GM23338 (cell line): Measurements from ENCODE around the gene TLE2. TPM values are rescaled to one million over a fixed set of nuclear protein-coding genes. Genes with fewer than 3 reads are reported as not detected.

Experiments used
- ATAC-seq: fragments of 200-7000 bp; cut with Tn5 transposase; 3 replicates; pipeline ENCODE4 v1.9.1; 2020
- DNase-seq: peaks from one replicate; pipeline ENCODE4 v3.0.0-alpha.2; 2015; ENCODE audit warnings: low spot score
- H2AFZ ChIP-seq: fragments of 200-600 bp; sonication (generic); 2 replicates; pipeline ENCODE4 v1.8.0; 2016; ENCODE audit warnings: antibody characterized with exemption, mild to moderate bottlenecking, moderate library complexity
- H3F3A ChIP-seq: fragments of 200-600 bp; sonication (generic); replicated peaks from 2 replicates; pipeline ENCODE4 v1.8.0; 2017; ENCODE audit warnings: antibody characterized with exemption, mixed run types, low read depth
- H3K27ac ChIP-seq: fragments of 200-600 bp; sonication (generic); 2 replicates; pipeline ENCODE4 v1.6.1; 2016; ENCODE audit warnings: low read depth
- H3K27me3 ChIP-seq: fragments of 200-600 bp; sonication (generic); 2 replicates; pipeline ENCODE4 v1.8.0; 2016; ENCODE audit warnings: mild to moderate bottlenecking, mixed run types, moderate library complexity; ENCODE audit not compliant: insufficient read depth
- H3K36me3 ChIP-seq: fragments of 200-600 bp; sonication (generic); 2 replicates; pipeline ENCODE4 v1.8.0; 2016; ENCODE audit warnings: mild to moderate bottlenecking; ENCODE audit not compliant: insufficient read depth
- H3K4me1 ChIP-seq: fragments of 200-600 bp; sonication (generic); 2 replicates; pipeline ENCODE4 v1.8.0; 2016; ENCODE audit warnings: mild to moderate bottlenecking, moderate library complexity; ENCODE audit not compliant: insufficient read depth
- H3K4me2 ChIP-seq: fragments of 200-600 bp; sonication (generic); 2 replicates; pipeline ENCODE4 v1.7.1; 2017; ENCODE audit warnings: mixed run types
- H3K4me3 ChIP-seq: fragments of 200-600 bp; sonication (generic); 2 replicates; pipeline ENCODE4 v1.6.1; 2016; ENCODE audit warnings: mixed run types
- H3K79me2 ChIP-seq: fragments of 200-600 bp; sonication (generic); replicated peaks from 2 replicates; pipeline ENCODE4 v1.8.0; 2017; ENCODE audit warnings: mild to moderate bottlenecking; ENCODE audit not compliant: insufficient read depth
- H3K9me2 ChIP-seq: fragments of 200-600 bp; sonication (generic); 2 replicates; pipeline ENCODE4 v1.8.0; 2017; ENCODE audit not compliant: insufficient read depth
- H4K20me1 ChIP-seq: fragments of 200-600 bp; sonication (generic); replicated peaks from 2 replicates; pipeline ENCODE4 v1.8.0; 2017; ENCODE audit warnings: mild to moderate bottlenecking; ENCODE audit not compliant: insufficient read depth
- H3K27ac Mint-ChIP-seq: 2 replicates; pipeline ENCODE4 v1.8.0; 2020; ENCODE audit warnings: inconsistent platforms, mild to moderate bottlenecking, moderate library complexity, mixed read lengths
- H3K27me3 Mint-ChIP-seq: 3 replicates; pipeline ENCODE4 v1.8.0; 2022; ENCODE audit warnings: low read depth, mild to moderate bottlenecking, moderate library complexity, mixed read lengths, inconsistent platforms; ENCODE audit not compliant: insufficient read depth, poor library complexity
- H3K36me3 Mint-ChIP-seq: 3 replicates; pipeline ENCODE4 v1.8.0; 2021; ENCODE audit warnings: low read depth, mild to moderate bottlenecking, inconsistent platforms, moderate library complexity, mixed read lengths
- H3K4me1 Mint-ChIP-seq: 3 replicates; pipeline ENCODE4 v1.8.0; 2020; ENCODE audit warnings: mild to moderate bottlenecking, inconsistent platforms, mixed read lengths
- H3K4me3 Mint-ChIP-seq: 3 replicates; pipeline ENCODE4 v1.8.0; 2021; ENCODE audit warnings: moderate library complexity, mild to moderate bottlenecking, inconsistent platforms, mixed read lengths
- H3K9me3 Mint-ChIP-seq: 3 replicates; pipeline ENCODE4 v1.8.0; 2020; ENCODE audit warnings: moderate library complexity, mild to moderate bottlenecking, inconsistent platforms, mixed read lengths
- CREB1 ChIP-seq: fragments of 250-450 bp; sonication (Bioruptor Pico); IDR thresholded peaks from 2 replicates; pipeline ENCODE4 v1.5.0; 2020; ENCODE audit warnings: low read depth, mild to moderate bottlenecking, moderate library complexity
- EZH2phosphoT487 ChIP-seq: fragments of 200-600 bp; sonication (generic); IDR thresholded peaks from one replicate; pipeline ENCODE4 v1.8.1; 2018; ENCODE audit warnings: antibody characterized with exemption; ENCODE audit not compliant: unreplicated experiment
- NANOG ChIP-seq: IDR thresholded peaks from 2 replicates; pipeline ENCODE4 v1.6.1; 2016; ENCODE audit warnings: antibody characterized with exemption, borderline replicate concordance
- POLR2AphosphoS5 ChIP-seq: IDR thresholded peaks from 2 replicates; pipeline ENCODE4 v1.6.1; 2016; ENCODE audit warnings: antibody characterized with exemption, low read depth
- STAT1 ChIP-seq: IDR thresholded peaks from one replicate; pipeline ENCODE4 v1.6.1; 2016; ENCODE audit warnings: antibody characterized with exemption; ENCODE audit not compliant: unreplicated experiment
- ZNF114 ChIP-seq: fragments of 250-450 bp; sonication (Bioruptor Pico); IDR thresholded peaks from 2 replicates; pipeline ENCODE4 v1.5.0; 2020; ENCODE audit warnings: mild to moderate bottlenecking, moderate library complexity
- ZNF331 ChIP-seq: fragments of 250-450 bp; sonication (Bioruptor Pico); IDR thresholded peaks from 2 replicates; pipeline ENCODE4 v1.5.0; 2020; ENCODE audit warnings: low read depth, mild to moderate bottlenecking, moderate library complexity
- polyA plus RNA-seq: library from polyadenylated mRNA; unstranded; fragments of >200 nt; fragmentation: Nextera tagmentation; extraction: Ambion mirVana; gene quantifications from 2 replicates; pipeline ENCODE4 v1.2.1, GENCODE V29; 2016
- total RNA-seq: library from RNA; depleted of rRNA; stranded (reverse); fragments of >200 nt; shearing (Covaris generic); gene quantifications from 2 replicates; pipeline ENCODE4 v1.2.3, GENCODE V29; 2014
- TF ChIP-seq, protein P1 (sequence below): fragments of 250-450 bp; sonication (Bioruptor Pico); IDR thresholded peaks from 2 replicates; pipeline ENCODE4 v1.5.0; 2020; ENCODE audit warnings: mild to moderate bottlenecking, moderate library complexity
- TF ChIP-seq, protein P2 (sequence below): IDR thresholded peaks from 2 replicates; pipeline ENCODE4 v1.6.1; 2016; ENCODE audit warnings: antibody characterized with exemption

The TLE2 gene
- total and polyA plus RNA-seq, 2 experiments from 2014 or later: 5.2 to 22.8 TPM

- Histone ChIP-seq H3K36me3 (no peaks in the 10 kb centered on the region), H3K4me2 (no peak overlapping the region), H3K9me2 (no peaks in the 10 kb centered on the region), H3K27me3 (no peaks in the 10 kb centered on the region), H4K20me1 (no peaks in the 10 kb centered on the region), H3K4me1 (peaks cover 10% of the 10 kb centered on the region; the same call in 1 of the 2 replicates), H3K79me2 (0 out of 2 replicates have a peak, but pooled peaks cover 2% of the 10 kb centered on the region), H2AFZ (peak overlapping the region; percentile 38; the same call in 1 of the 2 replicates), H3K4me3 (no peak overlapping the region), H3F3A (0 out of 2 replicates have a peak, but pooled peaks cover 6% of the 10 kb centered on the region), H3K27ac (no peak overlapping the region)
- ATAC-seq (peak; percentile 29), DNase-seq (no peak)
- no peaks in the 10 kb centered on the region for H3K9me3 Mint-ChIP-seq
- H3K4me1 Mint-ChIP-seq: peaks cover 8% of the 10 kb centered on the region
- 0 out of 2 replicates have a peak overlapping the region, but pooled peaks have one; percentile 53 for H3K27ac Mint-ChIP-seq
- no peak overlapping the region for H3K4me3 Mint-ChIP-seq
- peaks cover 19% of the 10 kb centered on the region for H3K27me3 Mint-ChIP-seq
- no peak for TF ChIP-seq EZH2phosphoT487
- TF ChIP-seq STAT1: no peak
- TF ChIP-seq ZNF331 (CRISPR knock-in tag): no peak
- no peak for TF ChIP-seq CREB1 (CRISPR knock-in tag)
- TF ChIP-seq, protein P1, sequence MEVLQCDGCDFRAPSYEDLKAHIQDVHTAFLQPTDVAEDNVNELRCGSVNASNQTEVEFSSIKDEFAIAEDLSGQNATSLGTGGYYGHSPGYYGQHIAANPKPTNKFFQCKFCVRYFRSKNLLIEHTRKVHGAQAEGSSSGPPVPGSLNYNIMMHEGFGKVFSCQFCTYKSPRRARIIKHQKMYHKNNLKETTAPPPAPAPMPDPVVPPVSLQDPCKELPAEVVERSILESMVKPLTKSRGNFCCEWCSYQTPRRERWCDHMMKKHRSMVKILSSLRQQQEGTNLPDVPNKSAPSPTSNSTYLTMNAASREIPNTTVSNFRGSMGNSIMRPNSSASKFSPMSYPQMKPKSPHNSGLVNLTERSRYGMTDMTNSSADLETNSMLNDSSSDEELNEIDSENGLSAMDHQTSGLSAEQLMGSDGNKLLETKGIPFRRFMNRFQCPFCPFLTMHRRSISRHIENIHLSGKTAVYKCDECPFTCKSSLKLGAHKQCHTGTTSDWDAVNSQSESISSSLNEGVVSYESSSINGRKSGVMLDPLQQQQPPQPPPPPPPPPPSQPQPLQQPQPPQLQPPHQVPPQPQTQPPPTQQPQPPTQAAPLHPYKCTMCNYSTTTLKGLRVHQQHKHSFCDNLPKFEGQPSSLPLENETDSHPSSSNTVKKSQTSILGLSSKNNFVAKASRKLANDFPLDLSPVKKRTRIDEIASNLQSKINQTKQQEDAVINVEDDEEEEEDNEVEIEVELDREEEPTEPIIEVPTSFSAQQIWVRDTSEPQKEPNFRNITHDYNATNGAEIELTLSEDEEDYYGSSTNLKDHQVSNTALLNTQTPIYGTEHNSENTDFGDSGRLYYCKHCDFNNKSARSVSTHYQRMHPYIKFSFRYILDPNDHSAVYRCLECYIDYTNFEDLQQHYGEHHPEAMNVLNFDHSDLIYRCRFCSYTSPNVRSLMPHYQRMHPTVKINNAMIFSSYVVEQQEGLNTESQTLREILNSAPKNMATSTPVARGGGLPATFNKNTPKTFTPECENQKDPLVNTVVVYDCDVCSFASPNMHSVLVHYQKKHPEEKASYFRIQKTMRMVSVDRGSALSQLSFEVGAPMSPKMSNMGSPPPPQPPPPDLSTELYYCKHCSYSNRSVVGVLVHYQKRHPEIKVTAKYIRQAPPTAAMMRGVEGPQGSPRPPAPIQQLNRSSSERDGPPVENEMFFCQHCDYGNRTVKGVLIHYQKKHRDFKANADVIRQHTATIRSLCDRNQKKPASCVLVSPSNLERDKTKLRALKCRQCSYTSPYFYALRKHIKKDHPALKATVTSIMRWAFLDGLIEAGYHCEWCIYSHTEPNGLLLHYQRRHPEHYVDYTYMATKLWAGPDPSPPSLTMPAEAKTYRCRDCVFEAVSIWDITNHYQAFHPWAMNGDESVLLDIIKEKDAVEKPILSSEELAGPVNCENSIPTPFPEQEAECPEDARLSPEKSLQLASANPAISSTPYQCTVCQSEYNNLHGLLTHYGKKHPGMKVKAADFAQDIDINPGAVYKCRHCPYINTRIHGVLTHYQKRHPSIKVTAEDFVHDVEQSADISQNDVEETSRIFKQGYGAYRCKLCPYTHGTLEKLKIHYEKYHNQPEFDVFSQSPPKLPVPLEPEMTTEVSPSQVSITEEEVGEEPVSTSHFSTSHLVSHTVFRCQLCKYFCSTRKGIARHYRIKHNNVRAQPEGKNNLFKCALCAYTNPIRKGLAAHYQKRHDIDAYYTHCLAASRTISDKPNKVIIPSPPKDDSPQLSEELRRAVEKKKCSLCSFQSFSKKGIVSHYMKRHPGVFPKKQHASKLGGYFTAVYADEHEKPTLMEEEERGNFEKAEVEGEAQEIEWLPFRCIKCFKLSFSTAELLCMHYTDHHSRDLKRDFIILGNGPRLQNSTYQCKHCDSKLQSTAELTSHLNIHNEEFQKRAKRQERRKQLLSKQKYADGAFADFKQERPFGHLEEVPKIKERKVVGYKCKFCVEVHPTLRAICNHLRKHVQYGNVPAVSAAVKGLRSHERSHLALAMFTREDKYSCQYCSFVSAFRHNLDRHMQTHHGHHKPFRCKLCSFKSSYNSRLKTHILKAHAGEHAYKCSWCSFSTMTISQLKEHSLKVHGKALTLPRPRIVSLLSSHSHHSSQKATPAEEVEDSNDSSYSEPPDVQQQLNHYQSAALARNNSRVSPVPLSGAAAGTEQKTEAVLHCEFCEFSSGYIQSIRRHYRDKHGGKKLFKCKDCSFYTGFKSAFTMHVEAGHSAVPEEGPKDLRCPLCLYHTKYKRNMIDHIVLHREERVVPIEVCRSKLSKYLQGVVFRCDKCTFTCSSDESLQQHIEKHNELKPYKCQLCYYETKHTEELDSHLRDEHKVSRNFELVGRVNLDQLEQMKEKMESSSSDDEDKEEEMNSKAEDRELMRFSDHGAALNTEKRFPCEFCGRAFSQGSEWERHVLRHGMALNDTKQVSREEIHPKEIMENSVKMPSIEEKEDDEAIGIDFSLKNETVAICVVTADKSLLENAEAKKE (CRISPR knock-in tag): no peak
- no peak for TF ChIP-seq POLR2AphosphoS5
- no peak for TF ChIP-seq ZNF114 (CRISPR knock-in tag)
- TF ChIP-seq NANOG: no peak
- TF ChIP-seq, protein P2, sequence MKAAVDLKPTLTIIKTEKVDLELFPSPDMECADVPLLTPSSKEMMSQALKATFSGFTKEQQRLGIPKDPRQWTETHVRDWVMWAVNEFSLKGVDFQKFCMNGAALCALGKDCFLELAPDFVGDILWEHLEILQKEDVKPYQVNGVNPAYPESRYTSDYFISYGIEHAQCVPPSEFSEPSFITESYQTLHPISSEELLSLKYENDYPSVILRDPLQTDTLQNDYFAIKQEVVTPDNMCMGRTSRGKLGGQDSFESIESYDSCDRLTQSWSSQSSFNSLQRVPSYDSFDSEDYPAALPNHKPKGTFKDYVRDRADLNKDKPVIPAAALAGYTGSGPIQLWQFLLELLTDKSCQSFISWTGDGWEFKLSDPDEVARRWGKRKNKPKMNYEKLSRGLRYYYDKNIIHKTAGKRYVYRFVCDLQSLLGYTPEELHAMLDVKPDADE: no peak
- H3K36me3 Mint-ChIP-seq: peaks cover 2% of the 10 kb centered on the region
Observed at GRCh38 chr19:3065675-3066357, 36.7 kb upstream of the TLE2 start.
